Endothelial cell of umbilical vein (primary cell): Measurements from ENCODE around the gene MCF2L. TPM values are rescaled to one million over a fixed set of nuclear protein-coding genes. Genes with fewer than 3 reads are reported as not detected.

ENCODE experiments used
- BruUV-seq: library from RNA; stranded (reverse); fragments of 400-500 nt; replicated peaks from 2 replicates; lab custom pipeline; 2021; lab: Mats Ljungman, UMichigan
- CTCF ChIA-PET: fragments of 300-600, 350-600 bp; sonication (Branson Sonifier 250); formaldehyde crosslinking; loops from one replicate; lab custom pipeline; 2021; ENCODE audit warnings: antibody characterized with exemption, inconsistent platforms; lab: Charles Lee
- POLR2A ChIA-PET: fragments of 300-600, 350-600 bp; sonication (Branson Sonifier 250); formaldehyde crosslinking; loops from one replicate; lab custom pipeline; 2021; ENCODE audit warnings: antibody characterized with exemption, inconsistent platforms; lab: Charles Lee
- DNase-seq: peaks from one replicate; pipeline ENCODE4 v3.0.0-alpha.2; 2011; ENCODE audit warnings: low read depth, low spot score
- FAIRE-seq: peaks from 2 replicates; lab custom pipeline; 2011; peaks lifted over from hg19 to GRCh38; lab: Jason Lieb, UNC
- H2AFZ ChIP-seq: 2 replicates; pipeline ENCODE4 v1.6.0; 2012; ENCODE audit warnings: low read depth, low read length, control low read depth, inconsistent platforms
- H3K27ac ChIP-seq: 2 replicates; pipeline ENCODE4 v1.5.1; 2011; ENCODE audit warnings: low read depth, mild to moderate bottlenecking, control low read depth, low read length, moderate library complexity; ENCODE audit not compliant: insufficient read depth
- H3K27me3 ChIP-seq, 2 experiments: 2 replicates each; pipeline versions ENCODE4 v1.6.0 to v1.6.1; 2011; ENCODE audit warnings: low read length in 2 of 2, mixed read lengths in 1 of 2; ENCODE audit not compliant: control insufficient read depth in 2 of 2, insufficient read depth in 2 of 2
- H3K36me3 ChIP-seq, 2 experiments: 2 replicates in 1 of 2; 3 replicates in 1 of 2; pipeline ENCODE4 v1.5.1; 2011; ENCODE audit warnings: low read length in 2 of 2, mild to moderate bottlenecking in 1 of 2, moderate library complexity in 1 of 2; ENCODE audit not compliant: control insufficient read depth in 2 of 2, insufficient read depth in 2 of 2; ENCODE audit errors: extremely low read depth in 1 of 2
- H3K4me1 ChIP-seq: 3 replicates; pipeline ENCODE4 v1.5.1; 2011; ENCODE audit warnings: mild to moderate bottlenecking, low read length; ENCODE audit not compliant: control insufficient read depth, insufficient read depth; ENCODE audit errors: extremely low read depth
- H3K4me2 ChIP-seq: 2 replicates; pipeline ENCODE4 v1.6.1; 2011; ENCODE audit warnings: low read length, control low read depth, mixed read lengths; ENCODE audit not compliant: insufficient read depth
- H3K4me3 ChIP-seq, 3 experiments: fragments of 200-600 bp in 1 of 3; sonication (generic), shearing (Covaris generic) in 1 of 3; replicated peaks in 1 of 3; 2 replicates each; pipeline ENCODE4 v1.5.1; 2011 to 2016; ENCODE audit warnings: control low read depth in 3 of 3, low read length in 3 of 3, mild to moderate bottlenecking in 2 of 3, inconsistent platforms in 1 of 3, low read depth in 1 of 3, moderate library complexity in 1 of 3; ENCODE audit not compliant: insufficient read depth in 1 of 3
- H3K79me2 ChIP-seq: 2 replicates; pipeline ENCODE4 v1.6.0; 2012; ENCODE audit warnings: low read length, inconsistent platforms; ENCODE audit not compliant: control insufficient read depth, insufficient read depth
- H3K9ac ChIP-seq: replicated peaks from 2 replicates; pipeline ENCODE3; 2011; ENCODE audit warnings: low read length, control low read depth; ENCODE audit not compliant: insufficient read depth; ENCODE audit errors: extremely low read depth
- H3K9me1 ChIP-seq: replicated peaks from 3 replicates; pipeline ENCODE4 v1.6.0; 2011; ENCODE audit warnings: mild to moderate bottlenecking, low read length; ENCODE audit not compliant: control insufficient read depth, insufficient read depth; ENCODE audit errors: extremely low read depth
- H3K9me3 ChIP-seq: replicated peaks from 2 replicates; pipeline ENCODE4 v1.5.1; 2012; ENCODE audit warnings: low read length, inconsistent platforms; ENCODE audit not compliant: control insufficient read depth, insufficient read depth
- H4K20me1 ChIP-seq: replicated peaks from 2 replicates; pipeline ENCODE3; 2011; ENCODE audit warnings: mild to moderate bottlenecking, low read length; ENCODE audit not compliant: control insufficient read depth, insufficient read depth; ENCODE audit errors: extremely low read depth
- EZH2 ChIP-seq: IDR thresholded peaks from 2 replicates; pipeline ENCODE4 v1.6.1; 2012; ENCODE audit warnings: borderline replicate concordance, low read depth, mild to moderate bottlenecking, moderate library complexity, low read length, inconsistent platforms; ENCODE audit not compliant: severe bottlenecking
- GATA2 ChIP-seq: IDR thresholded peaks from 2 replicates; pipeline ENCODE4 v1.7.0; 2011; ENCODE audit warnings: low read depth, mild to moderate bottlenecking, moderate library complexity, mixed read lengths, low read length; ENCODE audit not compliant: insufficient read length, insufficient read depth
- JUN ChIP-seq: IDR thresholded peaks from 2 replicates; pipeline ENCODE4 v1.6.1; 2011; ENCODE audit warnings: borderline replicate concordance, low read depth; ENCODE audit not compliant: insufficient read length, insufficient read depth
- MYC ChIP-seq: IDR thresholded peaks from one replicate; pipeline ENCODE4 v1.6.1; 2011; ENCODE audit warnings: mild to moderate bottlenecking, low read depth, low read length
- POLR2A ChIP-seq: IDR thresholded peaks from 2 replicates; pipeline ENCODE4 v1.6.1; 2012; ENCODE audit warnings: low read depth, mild to moderate bottlenecking, control low read depth, low read length
- POLR2AphosphoS5 ChIP-seq: IDR thresholded peaks from 2 replicates; pipeline ENCODE4 v1.6.1; 2012; ENCODE audit warnings: low read depth, mild to moderate bottlenecking, control low read depth, low read length, moderate library complexity; ENCODE audit not compliant: insufficient read depth
- dilution Hi-C: fragments of 300-500 bp; cut with MboI; formaldehyde crosslinking; loops from one replicate; pipeline ENCODE4 v1.15.0; 2019; ENCODE audit warnings: low sequenced_read_pairs; ENCODE audit not compliant: extremely low pct_ligation_motif_present
- intact Hi-C: fragments of 100-400 bp; cut with micrococcal nuclease; formaldehyde crosslinking; loops from one replicate; pipeline ENCODE4 v1.10.0; 2022
- polyA plus RNA-seq, 4 experiments: library from polyadenylated mRNA; depleted of rRNA in 3 of 4; stranded (reverse) in 3 of 4; unstranded in 1 of 4; fragments of >200 nt; gene quantifications; 2 replicates each; pipeline versions ENCODE4 v1.2.1 to v1.2.3, GENCODE V29; 2011 to 2012; ENCODE audit warnings: missing spikeins in 1 of 4
- total RNA-seq: library from RNA; stranded (reverse); gene quantifications from 2 replicates; pipeline ENCODE4 v1.2.3, GENCODE V29; 2021
- TF ChIP-seq, protein P1 (sequence below): IDR thresholded peaks from 2 replicates; pipeline ENCODE4 v1.6.1; 2011; ENCODE audit not compliant: insufficient read depth, insufficient read length
- TF ChIP-seq, protein P2 (sequence below), 2 donors: IDR thresholded peaks; 1 replicate in 1 of 2; 2 replicates in 1 of 2; pipeline ENCODE4 v1.5.1; 2011; ENCODE audit warnings: low read length in 2 of 2, mild to moderate bottlenecking in 2 of 2, moderate library complexity in 2 of 2, control low read depth in 1 of 2, inconsistent platforms in 1 of 2, low read depth in 1 of 2; ENCODE audit not compliant: insufficient read depth in 1 of 2; ENCODE audit errors: extremely low read depth in 1 of 2

The MCF2L gene
- total and polyA plus RNA-seq, 2 donors (not counting 3 experiments of a cell fraction or from before 2014, with no cell fraction given), result 0.33 to 0.58 TPM

DNA sequence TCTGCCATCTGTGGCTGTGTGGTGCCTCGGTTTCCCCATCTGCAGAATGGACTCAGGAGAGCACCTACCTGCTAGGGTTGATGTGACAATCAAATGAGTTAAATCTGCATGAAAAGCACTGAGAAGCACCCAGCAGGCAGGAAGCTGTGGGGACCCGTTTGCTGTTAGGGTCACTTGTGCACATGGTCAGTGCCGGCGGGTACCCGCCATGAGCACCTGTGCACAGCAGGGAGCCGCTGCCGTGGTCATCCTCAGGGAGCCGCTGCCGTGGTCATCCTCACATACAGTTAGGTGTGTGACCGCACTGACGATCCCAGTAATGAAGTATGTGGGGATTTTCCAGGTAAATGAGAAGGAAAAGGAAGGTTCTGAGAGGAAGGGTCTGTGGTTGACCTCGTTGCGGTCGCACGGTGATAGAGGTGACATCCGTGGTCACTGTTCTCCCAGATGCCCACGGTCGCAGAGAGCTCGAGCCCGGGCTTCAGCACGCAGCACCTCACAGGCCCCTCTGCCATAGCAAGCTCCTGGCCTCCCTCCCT is 6.5 kb downstream of the MCF2L start:
- POLR2A ChIA-PET, result no interaction called here
- CTCF ChIA-PET, result interaction anchor here (1.0 kb wide), 1 partner anchor 54 kb away, joined by 3 read pairs; no protein-coding TSS in a partner anchor
- dilution Hi-C loops, result no loop called here

More for the DNA sequence above, 6.5 kb downstream of the MCF2L start:
- H3K9me1 ChIP-seq, result no peaks in the 10 kb centered on the region
- no peaks in the 10 kb centered on the region for H3K79me2 ChIP-seq
- TF ChIP-seq GATA2, result no peak
- no peak for TF ChIP-seq POLR2A
- TF ChIP-seq, protein P1, sequence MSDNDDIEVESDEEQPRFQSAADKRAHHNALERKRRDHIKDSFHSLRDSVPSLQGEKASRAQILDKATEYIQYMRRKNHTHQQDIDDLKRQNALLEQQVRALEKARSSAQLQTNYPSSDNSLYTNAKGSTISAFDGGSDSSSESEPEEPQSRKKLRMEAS, result no peak
- no peak for TF ChIP-seq POLR2AphosphoS5
- TF ChIP-seq JUN, result no peak
- TF ChIP-seq EZH2, result no peak
- no peak for TF ChIP-seq MYC
- TF ChIP-seq, protein P2, sequence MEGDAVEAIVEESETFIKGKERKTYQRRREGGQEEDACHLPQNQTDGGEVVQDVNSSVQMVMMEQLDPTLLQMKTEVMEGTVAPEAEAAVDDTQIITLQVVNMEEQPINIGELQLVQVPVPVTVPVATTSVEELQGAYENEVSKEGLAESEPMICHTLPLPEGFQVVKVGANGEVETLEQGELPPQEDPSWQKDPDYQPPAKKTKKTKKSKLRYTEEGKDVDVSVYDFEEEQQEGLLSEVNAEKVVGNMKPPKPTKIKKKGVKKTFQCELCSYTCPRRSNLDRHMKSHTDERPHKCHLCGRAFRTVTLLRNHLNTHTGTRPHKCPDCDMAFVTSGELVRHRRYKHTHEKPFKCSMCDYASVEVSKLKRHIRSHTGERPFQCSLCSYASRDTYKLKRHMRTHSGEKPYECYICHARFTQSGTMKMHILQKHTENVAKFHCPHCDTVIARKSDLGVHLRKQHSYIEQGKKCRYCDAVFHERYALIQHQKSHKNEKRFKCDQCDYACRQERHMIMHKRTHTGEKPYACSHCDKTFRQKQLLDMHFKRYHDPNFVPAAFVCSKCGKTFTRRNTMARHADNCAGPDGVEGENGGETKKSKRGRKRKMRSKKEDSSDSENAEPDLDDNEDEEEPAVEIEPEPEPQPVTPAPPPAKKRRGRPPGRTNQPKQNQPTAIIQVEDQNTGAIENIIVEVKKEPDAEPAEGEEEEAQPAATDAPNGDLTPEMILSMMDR (IDR thresholded peaks at IDR 0.05; ENCODE audit: extremely low read depth in 1 of 2, insufficient read depth in 1 of 2, low read depth in 1 of 2, low read length in 2 of 2), result no peak
- no peaks in the 10 kb centered on the region for H3K4me1 ChIP-seq
- no peak overlapping the region for H3K4me3 ChIP-seq
- H3K9ac ChIP-seq, result no peak overlapping the region
- DNase-seq, result no peak
- H3K27ac ChIP-seq, result no peak overlapping the region
- no peak for FAIRE-seq
- H3K4me2 ChIP-seq, result no peak overlapping the region
- H2AFZ ChIP-seq, result no peak overlapping the region
- peaks cover 1 to 7% of the 10 kb centered on the region in 2 experiments for H3K27me3 ChIP-seq
- H3K9me3 ChIP-seq, result no peaks in the 10 kb centered on the region
- no peaks in the 10 kb centered on the region for H3K36me3 ChIP-seq
- no TSS peak for BruUV-seq
- intact Hi-C loops, result no loop called here
- no peaks in the 10 kb centered on the region for H4K20me1 ChIP-seq
